HG03521 (cell line): ENCODE data around the gene SH2D7.
"Not testable (repeated sequence)": the region's sequence is repeated elsewhere in the genome, so short reads cannot be mapped to it uniquely, and the experiment has no call there.

Experiments used
- ATAC-seq: cut with Tn5 transposase; IDR thresholded peaks from one replicate; pipeline ENCODE4 v1.9.1; 2021; ENCODE audit warnings: mild to moderate bottlenecking, moderate library complexity; ENCODE audit not compliant: unreplicated experiment

Gene SH2D7

DNA sequence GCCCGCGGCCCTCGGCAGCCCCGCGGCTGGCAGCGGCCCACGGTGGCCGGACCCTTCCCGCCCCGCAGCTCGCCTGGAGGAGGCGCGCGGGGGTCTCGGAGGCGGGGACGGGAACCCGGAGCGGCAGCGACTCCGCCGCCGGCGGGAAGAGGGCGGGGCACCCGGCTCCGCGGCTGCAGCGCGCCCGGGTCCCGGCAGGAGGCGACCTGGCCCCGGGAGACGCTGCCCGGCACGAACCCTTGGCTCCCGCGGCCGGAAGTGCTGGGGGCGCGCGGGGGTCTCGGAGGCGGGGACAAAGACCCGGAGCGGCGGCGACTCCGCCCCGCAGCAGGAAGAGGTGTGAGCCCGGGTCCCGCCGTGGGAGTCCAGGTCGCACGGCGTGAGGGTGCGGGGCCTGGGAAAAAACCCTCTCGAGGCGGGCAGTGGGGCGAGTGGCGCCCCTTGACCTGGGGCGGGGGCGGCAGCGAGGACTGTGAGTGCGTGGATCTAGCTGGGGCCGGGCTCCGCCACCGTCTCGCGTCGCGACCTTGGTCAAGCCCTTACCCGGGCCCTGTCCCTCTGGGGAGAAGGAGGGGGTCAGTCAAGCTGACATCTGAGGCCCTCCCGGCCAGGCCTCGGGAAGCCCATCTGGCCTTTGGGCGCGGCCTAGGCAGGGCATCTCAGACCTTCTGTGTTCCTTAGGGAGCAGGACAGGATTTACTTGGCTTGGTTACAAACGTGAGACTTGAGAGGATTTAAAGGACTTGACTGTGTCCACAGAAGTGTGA is 39.1 kb downstream of the SH2D7 start, which contains the start of gene CIB2:
TSS of gene CIB2 (minus strand) at position 151 of the 767 bp plus-strand sequence. CDS start 230 bp downstream, outside the sequence.
- peak; percentile 79 for ATAC-seq

DNA sequence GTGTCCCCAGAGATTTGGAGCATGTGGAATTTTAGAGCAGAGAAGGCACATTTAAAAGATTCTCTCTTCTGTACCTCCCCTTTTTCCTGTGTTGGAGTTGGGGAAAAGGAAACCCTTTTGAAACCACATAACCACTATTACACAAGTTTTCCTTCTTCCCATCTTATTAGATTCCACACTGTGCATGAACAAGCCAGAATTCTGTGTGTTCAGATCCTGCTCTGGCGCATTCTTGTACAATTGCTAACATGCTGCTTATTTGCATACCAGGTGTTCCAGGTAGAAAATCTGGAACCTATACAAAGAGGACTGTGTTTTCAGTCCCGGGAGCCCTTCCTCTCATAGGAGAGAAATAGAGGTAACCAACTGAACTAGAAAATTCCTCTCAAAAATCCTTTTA is 41.4 kb downstream of the SH2D7 start:
- no peak for ATAC-seq

DNA sequence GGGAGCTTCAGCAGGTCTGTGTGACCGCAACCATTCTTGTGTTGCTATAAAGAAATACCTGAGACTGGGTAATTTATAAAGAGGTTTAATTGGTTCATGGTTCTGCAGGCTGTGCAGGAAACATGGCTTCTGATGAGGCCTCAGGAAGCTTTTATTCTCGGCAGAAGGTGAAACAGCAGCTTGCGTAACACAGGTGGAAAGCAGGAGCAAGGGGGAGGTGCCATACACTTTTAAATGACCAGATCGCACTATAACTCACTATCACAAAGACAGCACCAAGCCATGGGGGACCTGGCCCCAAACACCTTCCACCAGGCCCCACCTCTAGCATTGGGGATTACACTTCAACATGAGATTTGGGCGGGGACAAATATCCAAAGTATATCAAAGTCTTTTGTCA is 47.2 kb downstream of the SH2D7 start:
- ATAC-seq, result no peak

DNA sequence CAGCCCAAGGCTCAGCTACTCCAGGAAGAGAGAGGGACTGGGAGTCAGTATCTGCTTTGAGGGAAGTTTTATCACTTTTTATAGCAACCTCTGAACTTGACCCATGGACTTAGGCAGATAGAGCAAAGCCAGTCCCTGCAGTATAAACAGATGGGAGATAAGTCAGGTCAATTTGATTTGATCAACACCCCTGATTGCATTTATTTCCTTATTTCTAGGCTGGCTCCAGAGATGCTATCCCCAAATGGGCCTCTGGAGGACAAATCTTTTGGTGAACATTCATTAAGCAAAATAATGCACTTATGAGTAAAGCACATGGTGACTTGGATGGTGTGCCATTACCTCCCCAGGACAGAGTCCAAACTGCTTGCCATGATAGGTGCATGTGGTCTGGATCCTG is 47.9 kb downstream of the SH2D7 start:
- no peak for ATAC-seq

DNA sequence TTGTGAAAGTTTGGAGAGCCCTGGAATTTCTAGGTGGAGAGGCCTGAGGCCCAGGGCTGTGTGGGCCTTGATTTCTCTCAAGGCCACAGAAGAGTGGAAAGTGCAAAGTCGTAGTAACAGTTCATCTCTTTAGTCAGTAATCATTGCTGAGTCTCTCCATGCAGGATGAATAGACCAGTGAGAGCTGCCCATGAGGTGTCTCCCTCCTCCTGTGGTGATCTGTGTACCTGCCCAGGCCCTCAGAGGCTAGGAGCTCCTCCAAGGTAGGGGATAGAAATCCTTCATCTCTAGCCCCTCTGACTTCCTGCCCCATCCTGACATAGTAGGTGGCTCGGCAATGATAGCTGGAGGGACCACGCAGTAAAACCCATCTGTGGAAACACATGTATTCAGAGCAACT is 50.0 kb downstream of the SH2D7 start:
- ATAC-seq, result no peak

DNA sequence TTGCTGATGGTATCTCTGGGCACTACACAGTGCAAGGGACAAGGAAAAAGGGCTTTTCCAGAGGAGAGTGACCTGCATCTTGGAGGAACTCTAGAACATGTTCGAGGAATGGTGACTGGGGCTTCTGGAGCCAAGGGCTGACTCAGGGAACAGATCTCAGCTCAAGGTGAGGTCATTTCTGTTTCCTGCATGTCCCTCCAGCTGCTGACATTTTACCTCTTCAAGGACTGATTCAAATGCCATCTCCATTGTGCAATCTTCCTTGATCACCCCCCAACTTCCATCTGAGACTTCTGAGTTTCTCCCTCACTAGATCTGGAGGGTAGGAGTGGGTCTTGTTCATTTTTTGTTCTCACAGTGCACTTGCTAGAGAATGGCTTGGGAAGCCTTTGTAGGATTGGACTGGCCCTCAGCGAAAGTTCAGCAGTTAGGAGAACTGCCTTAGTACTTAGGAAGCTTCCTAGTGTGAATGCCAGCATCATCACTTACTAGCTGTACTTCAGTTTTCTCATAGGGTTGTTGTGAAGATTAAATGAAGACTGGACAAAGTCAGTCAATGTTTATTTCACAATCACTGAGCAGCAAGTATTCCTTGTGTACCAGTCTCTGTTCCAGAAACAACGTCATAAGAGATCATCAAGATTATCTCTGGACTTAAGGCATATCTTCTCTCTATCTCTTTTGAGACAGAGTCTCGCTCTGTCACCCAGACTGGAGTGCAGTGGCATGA is 54.2 kb downstream of the SH2D7 start:
- no peak for ATAC-seq

DNA sequence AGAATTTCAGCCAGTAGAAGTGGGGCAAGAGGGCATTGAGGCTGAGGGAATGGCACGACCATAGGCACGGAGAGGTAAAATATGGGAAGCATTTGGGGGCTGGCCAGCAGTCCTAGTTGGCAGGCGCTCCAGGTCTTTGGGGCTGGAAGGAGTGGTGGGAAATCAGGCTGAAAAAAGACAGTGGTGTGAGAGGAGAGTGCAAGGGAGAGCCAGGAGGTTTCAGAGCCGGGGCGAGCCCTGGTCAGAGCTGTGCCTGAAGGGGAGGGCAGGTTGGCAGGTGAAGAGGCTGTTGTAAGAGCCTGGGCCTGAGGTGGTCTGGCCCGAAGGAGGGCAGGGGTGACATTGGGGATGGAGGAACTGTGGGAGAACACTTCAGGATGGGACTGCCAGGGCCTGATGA is 55.2 kb downstream of the SH2D7 start:
- no peak for ATAC-seq

DNA sequence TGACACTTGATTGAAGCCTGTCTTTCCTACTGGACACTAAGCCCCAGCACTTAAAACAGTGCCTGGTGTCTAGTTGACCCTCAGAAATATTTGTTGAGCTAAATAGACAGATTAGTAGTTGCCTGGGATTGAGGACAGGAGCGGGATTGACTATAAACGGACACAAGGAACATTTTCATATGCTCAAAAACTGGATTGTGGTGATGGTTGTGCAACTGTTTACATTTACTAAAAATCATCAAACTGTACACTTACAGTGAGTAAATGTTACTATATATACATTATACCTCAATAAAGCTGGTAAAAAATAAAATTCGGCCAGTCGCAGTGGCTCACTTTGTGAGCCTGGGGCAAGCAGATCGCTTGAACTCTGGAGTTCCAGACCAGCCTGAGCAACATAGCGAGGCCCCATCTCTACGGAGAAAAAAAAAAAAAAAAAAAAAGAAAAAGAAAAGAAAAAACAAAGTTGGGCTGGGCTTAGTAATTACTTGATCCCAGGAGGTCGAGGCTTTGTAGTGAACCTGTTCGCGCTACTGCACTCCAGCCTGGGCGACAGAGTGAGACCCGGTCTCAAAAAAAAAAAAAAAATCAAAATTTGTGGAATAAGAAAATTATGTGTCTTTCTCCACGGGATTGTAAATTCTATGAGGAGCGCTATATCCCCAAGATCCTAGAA is 56.2 kb downstream of the SH2D7 start:
- no peak for ATAC-seq

DNA sequence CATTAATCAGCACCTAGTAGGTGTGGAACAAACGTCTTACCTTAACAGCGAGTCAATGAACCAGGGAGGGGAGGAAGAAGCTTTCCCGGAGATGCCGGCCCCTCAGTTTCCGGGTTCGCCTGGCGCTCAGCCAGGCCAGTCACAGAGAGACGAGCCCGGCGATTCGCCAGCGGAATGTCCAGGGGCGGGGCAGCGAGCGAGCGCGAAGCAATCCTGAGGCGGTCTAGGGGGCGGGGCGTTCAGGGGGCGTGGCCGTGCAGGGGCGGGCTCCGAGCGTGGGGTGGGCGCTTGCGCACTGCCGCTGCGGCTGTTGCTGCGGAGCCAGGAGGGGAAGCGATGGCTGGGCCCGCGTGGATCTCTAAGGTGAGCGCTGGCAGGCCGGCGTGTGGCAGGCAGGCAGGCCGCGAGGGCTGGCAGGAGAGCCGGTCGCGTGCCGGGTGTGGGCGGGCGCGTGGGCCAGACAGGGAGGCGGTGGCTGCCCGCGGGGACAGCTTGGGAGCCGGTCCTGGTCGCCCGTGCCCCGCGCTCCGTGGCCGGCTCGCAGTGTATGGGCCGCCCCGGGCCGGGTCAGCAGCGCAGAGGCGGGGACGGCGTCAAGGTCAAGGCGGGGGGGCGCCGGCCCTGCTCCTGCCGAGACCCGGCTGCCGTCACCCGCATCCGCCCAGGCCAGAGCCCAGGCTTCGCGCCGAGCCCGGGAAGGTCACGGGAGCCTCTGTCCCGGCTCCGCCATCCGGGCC is 56.9 kb downstream of the SH2D7 start, which contains the start of gene IDH3A:
TSS of gene IDH3A (plus strand) at position 295 of the 737 bp plus-strand sequence. CDS start at position 337, 42 bp downstream.
- ATAC-seq, result peak; percentile 77

DNA sequence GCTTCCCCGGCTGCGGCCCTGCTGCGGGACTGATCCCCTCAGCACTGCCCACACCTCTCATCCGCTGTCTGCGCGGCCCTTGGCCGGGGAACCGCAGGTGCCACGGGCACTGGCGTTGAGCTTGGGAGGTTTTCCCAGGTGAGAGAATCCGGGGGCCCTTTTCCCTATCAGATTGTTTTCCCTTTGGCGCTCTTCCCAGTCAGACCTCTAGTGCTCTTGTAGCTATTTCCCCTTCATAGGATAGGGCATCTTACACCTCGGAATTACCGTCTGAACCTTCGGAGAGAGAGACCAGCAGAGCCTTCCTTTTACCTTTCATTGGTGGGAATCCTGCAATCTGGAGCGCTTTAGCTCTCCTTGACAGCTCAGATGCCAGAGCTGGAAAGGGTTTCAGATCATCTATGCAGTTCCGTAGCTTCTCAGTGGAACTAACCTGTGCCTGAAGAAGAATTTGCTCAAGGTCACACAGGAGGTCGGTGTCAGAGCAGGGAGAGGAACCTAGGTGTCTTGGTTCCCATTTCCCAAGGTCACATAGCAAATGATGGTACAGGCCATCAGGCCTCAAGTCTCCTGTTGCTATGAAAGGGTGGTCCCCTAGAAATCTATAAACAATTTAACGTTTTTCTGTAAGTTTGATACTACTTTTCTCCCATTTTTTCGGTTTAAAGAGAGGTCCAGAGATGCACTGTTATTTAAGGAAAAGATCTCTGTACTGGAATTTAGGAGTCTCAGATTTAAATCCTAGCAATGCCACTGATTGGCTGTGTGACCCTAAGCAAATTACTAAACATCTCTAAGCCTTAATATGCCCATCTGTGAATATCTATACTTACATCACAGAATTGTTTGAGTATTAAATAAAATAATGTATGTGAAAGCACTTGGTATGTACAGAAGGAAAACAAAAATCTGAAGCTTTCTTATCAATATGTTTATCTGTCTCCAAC is 57.7 kb downstream of the SH2D7 start:
- no peak for ATAC-seq

DNA sequence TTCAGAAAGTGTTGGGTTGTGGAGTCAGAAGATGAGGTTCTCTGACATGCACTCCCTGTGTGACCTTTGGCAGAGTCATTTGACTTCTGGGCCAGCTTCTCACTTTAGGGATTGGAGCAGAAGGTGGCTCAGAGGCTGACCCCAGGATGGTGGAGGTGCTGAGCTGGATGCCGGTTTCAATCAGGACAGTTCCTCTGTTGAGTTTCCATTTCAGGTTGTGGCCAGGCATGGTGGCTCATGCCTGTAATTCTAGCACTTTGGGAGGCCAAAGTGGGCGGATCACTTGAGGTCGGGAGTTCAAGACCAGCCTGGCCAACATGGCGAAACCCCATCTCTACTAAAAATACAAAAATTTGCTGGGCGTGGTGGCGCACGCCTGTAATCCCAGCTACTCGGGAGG is 58.7 kb downstream of the SH2D7 start:
- not testable (repeated sequence) for ATAC-seq
